GM12878 (cell line): ENCODE results near the gene CPLX1.

Source experiments
- ATF3 ChIP-seq: IDR thresholded peaks from 2 replicates; pipeline ENCODE4 v1.6.1; 2011; ENCODE audit warnings: low read depth, mild to moderate bottlenecking, low read length, moderate library complexity, borderline replicate concordance; ENCODE audit errors: extremely low read depth
- CHD4 ChIP-seq: fragments of 200-600 bp; sonication (generic); IDR thresholded peaks from 2 replicates; pipeline ENCODE4 v1.6.1; 2016; ENCODE audit warnings: mild to moderate bottlenecking
- CTCF ChIP-seq, 3 experiments: IDR thresholded peaks in 2 of 3; conservative IDR thresholded peaks in 1 of 3; 2 replicates each; pipeline ENCODE4 v1.5.1; 2011; ENCODE audit warnings: low read depth in 3 of 3, low read length in 3 of 3, mild to moderate bottlenecking in 3 of 3, control low read depth in 2 of 3, moderate library complexity in 2 of 3, inconsistent platforms in 1 of 3, mixed read lengths in 1 of 3; ENCODE audit not compliant: control insufficient read depth in 2 of 3, insufficient read depth in 1 of 3; ENCODE audit errors: extremely low read depth in 1 of 3
- HDAC2 ChIP-seq: fragments of 200-600 bp; sonication (generic); IDR thresholded peaks from 2 replicates; pipeline ENCODE4 v1.6.1; 2017
- MAX ChIP-seq: IDR thresholded peaks from 2 replicates; pipeline ENCODE4 v1.6.1; 2012; ENCODE audit warnings: low read depth, low read length, improper control_type of control experiment
- POLR2A ChIP-seq: IDR thresholded peaks from 2 replicates; pipeline ENCODE4 v1.6.1; 2011; ENCODE audit warnings: low read depth, mild to moderate bottlenecking, low read length
- RAD21 ChIP-seq: IDR thresholded peaks from 2 replicates; pipeline ENCODE4 v1.6.1; 2011; ENCODE audit warnings: mild to moderate bottlenecking, low read depth, low read length, moderate library complexity; ENCODE audit not compliant: insufficient read depth
- RELA ChIP-seq: fragments of 450-650 bp; IDR thresholded peaks from 2 replicates; pipeline ENCODE4 v1.8.0; 2014; ENCODE audit warnings: borderline replicate concordance; ENCODE audit not compliant: partially characterized antibody
- SPI1 ChIP-seq: IDR thresholded peaks from 2 replicates; pipeline ENCODE4 v1.6.1; 2011; ENCODE audit warnings: low read depth, mild to moderate bottlenecking, low read length, moderate library complexity, borderline replicate concordance; ENCODE audit not compliant: insufficient read depth
- USF2 ChIP-seq: IDR thresholded peaks from 2 replicates; pipeline ENCODE4 v1.6.1; 2011; ENCODE audit warnings: low read depth, low read length, improper control_type of control experiment, borderline replicate concordance

- no peak for TF ChIP-seq USF2
- TF ChIP-seq CHD4 = no peak
- TF ChIP-seq ATF3 = no peak
- TF ChIP-seq CTCF (IDR thresholded peaks at IDR 0.05 in 2 of 3, conservative IDR thresholded peaks at IDR 0.05 in 1 of 3; ENCODE audit: control insufficient read depth in 2 of 3, extremely low read depth in 1 of 3, insufficient read depth in 1 of 3, low read depth in 3 of 3, low read length in 3 of 3) = no peak
- no peak for TF ChIP-seq SPI1
- TF ChIP-seq HDAC2 = no peak
- TF ChIP-seq RELA = no peak
- TF ChIP-seq POLR2A = no peak
- TF ChIP-seq RAD21 = no peak
- no peak for TF ChIP-seq MAX
Measured at GRCh38 chr4:784401-785331, 41.3 kb downstream of the CPLX1 start.
